H9 (cell line): ENCODE data around the gene CWC25. TPM values are rescaled to one million over a fixed set of nuclear protein-coding genes. Genes with fewer than 3 reads are reported as not detected.

ENCODE experiments used
- DNase-seq: peaks from one replicate; pipeline ENCODE4 v3.0.0-alpha.2; 2017
- H2AFZ ChIP-seq: one replicate; pipeline ENCODE4 v1.6.1; 2013; ENCODE audit warnings: mild to moderate bottlenecking, low read length, control low read depth, moderate library complexity
- H2AK5ac ChIP-seq: 2 replicates; pipeline ENCODE4 v1.6.1; 2013; ENCODE audit warnings: low read length, control low read depth, mixed read lengths; ENCODE audit not compliant: insufficient read length
- H2BK120ac ChIP-seq: one replicate; pipeline ENCODE4 v1.6.1; 2013; ENCODE audit warnings: low read depth, mild to moderate bottlenecking, low read length, control low read depth, inconsistent platforms; ENCODE audit not compliant: poor library complexity, severe bottlenecking
- H2BK12ac ChIP-seq: 2 replicates; pipeline ENCODE4 v1.6.1; 2013; ENCODE audit warnings: low read length, control low read depth, mixed read lengths, low read depth; ENCODE audit not compliant: insufficient read length
- H2BK15ac ChIP-seq: 2 replicates; pipeline ENCODE4 v1.6.1; 2013; ENCODE audit warnings: low read depth, low read length, control low read depth
- H2BK20ac ChIP-seq: one replicate; pipeline ENCODE4 v1.6.1; 2013; ENCODE audit warnings: low read depth, mild to moderate bottlenecking, low read length, control low read depth, inconsistent platforms; ENCODE audit not compliant: poor library complexity, severe bottlenecking
- H2BK5ac ChIP-seq: 2 replicates; pipeline ENCODE4 v1.6.1; 2013; ENCODE audit warnings: low read length, control low read depth, mixed read lengths; ENCODE audit not compliant: insufficient read length
- H3K14ac ChIP-seq: 2 replicates; pipeline ENCODE4 v1.6.1; 2013; ENCODE audit warnings: low read length, control low read depth; ENCODE audit not compliant: insufficient read depth
- H3K18ac ChIP-seq: 2 replicates; pipeline ENCODE4 v1.6.1; 2013; ENCODE audit warnings: low read depth, mild to moderate bottlenecking, mixed read lengths, low read length, control low read depth; ENCODE audit not compliant: insufficient read length
- H3K23ac ChIP-seq: 2 replicates; pipeline ENCODE4 v1.6.1; 2013; ENCODE audit warnings: low read length, control low read depth, mixed read lengths, low read depth; ENCODE audit not compliant: insufficient read length
- H3K23me2 ChIP-seq: 2 replicates; pipeline ENCODE4 v1.6.1; 2013; ENCODE audit warnings: low read depth, mild to moderate bottlenecking, mixed read lengths, low read length, control low read depth; ENCODE audit not compliant: insufficient read length, poor library complexity, severe bottlenecking
- H3K27ac ChIP-seq: 2 replicates; pipeline ENCODE4 v1.5.1; 2013; ENCODE audit warnings: low read length, control low read depth, mixed read lengths, low read depth; ENCODE audit not compliant: insufficient read length
- H3K27me3 ChIP-seq: 2 replicates; pipeline ENCODE4 v1.6.1; 2013; ENCODE audit warnings: low read length, control low read depth, inconsistent platforms; ENCODE audit not compliant: insufficient read depth
- H3K4ac ChIP-seq: 2 replicates; pipeline ENCODE4 v1.6.1; 2013; ENCODE audit warnings: low read depth, mild to moderate bottlenecking, control low read depth, inconsistent platforms, low read length, moderate library complexity
- H3K4me1 ChIP-seq: 2 replicates; pipeline ENCODE4 v1.6.1; 2013; ENCODE audit warnings: low read length, control low read depth, inconsistent platforms; ENCODE audit not compliant: insufficient read depth
- H3K4me2 ChIP-seq: 2 replicates; pipeline ENCODE4 v1.6.1; 2013; ENCODE audit warnings: low read length, control low read depth, mixed read lengths; ENCODE audit not compliant: insufficient read length, insufficient read depth
- H3K56ac ChIP-seq: 2 replicates; pipeline ENCODE4 v1.6.1; 2013; ENCODE audit warnings: low read depth, mild to moderate bottlenecking, mixed read lengths, low read length, control low read depth; ENCODE audit not compliant: insufficient read length
- H3K79me1 ChIP-seq: 2 replicates; pipeline ENCODE4 v1.6.1; 2013; ENCODE audit warnings: low read depth, mild to moderate bottlenecking, moderate library complexity, low read length, control low read depth, inconsistent platforms; ENCODE audit not compliant: insufficient read depth, poor library complexity, severe bottlenecking
- H3K79me2 ChIP-seq: 2 replicates; pipeline ENCODE4 v1.6.1; 2013; ENCODE audit warnings: low read length, control low read depth, inconsistent platforms; ENCODE audit not compliant: insufficient read depth
- H3K9ac ChIP-seq: 2 replicates; pipeline ENCODE4 v1.6.1; 2013; ENCODE audit warnings: low read length, control low read depth, mixed read lengths; ENCODE audit not compliant: insufficient read length; ENCODE audit errors: extremely low read depth
- H3K9me3 ChIP-seq: one replicate; pipeline ENCODE4 v1.6.1; 2013; ENCODE audit warnings: low read depth, low read length, inconsistent platforms; ENCODE audit not compliant: control insufficient read depth
- H3T11ph ChIP-seq: one replicate; pipeline ENCODE4 v1.6.1; 2013; ENCODE audit warnings: mild to moderate bottlenecking, low read length, control low read depth, inconsistent platforms
- H4K20me1 ChIP-seq: one replicate; pipeline ENCODE4 v1.6.1; 2013; ENCODE audit not compliant: control insufficient read depth, insufficient read length, insufficient read depth
- H4K5ac ChIP-seq: 2 replicates; pipeline ENCODE4 v1.6.1; 2013; ENCODE audit warnings: low read depth, mild to moderate bottlenecking, mixed read lengths, low read length, control low read depth; ENCODE audit not compliant: insufficient read length
- H4K8ac ChIP-seq: replicated peaks from 2 replicates; pipeline ENCODE4 v1.6.1; 2013; ENCODE audit warnings: low read length, control low read depth, mixed read lengths, low read depth; ENCODE audit not compliant: insufficient read length
- H4K91ac ChIP-seq: 2 replicates; pipeline ENCODE4 v1.6.1; 2013; ENCODE audit warnings: low read depth, mild to moderate bottlenecking, moderate library complexity, mixed read lengths, low read length, control low read depth; ENCODE audit not compliant: insufficient read length
- H3K27ac Mint-ChIP-seq, 3 experiments: 2 replicates in 2 of 3; 3 replicates in 1 of 3; pipeline ENCODE4 v1.8.0; 2020 to 2021; ENCODE audit warnings: mixed read lengths in 3 of 3, mild to moderate bottlenecking in 1 of 3, moderate library complexity in 1 of 3
- H3K27me3 Mint-ChIP-seq: 2 replicates; pipeline ENCODE4 v1.8.0; 2021; ENCODE audit warnings: low read depth, mild to moderate bottlenecking, moderate library complexity, mixed read lengths
- H3K36me3 Mint-ChIP-seq, 3 experiments: 2 replicates in 2 of 3; 3 replicates in 1 of 3; pipeline ENCODE4 v1.8.0; 2020 to 2021; ENCODE audit warnings: low read depth in 3 of 3, mixed read lengths in 3 of 3; ENCODE audit not compliant: insufficient read depth in 1 of 3
- H3K4me1 Mint-ChIP-seq, 2 experiments: 2 replicates each; pipeline ENCODE4 v1.8.0; 2020; ENCODE audit warnings: mixed read lengths in 2 of 2
- H3K4me3 Mint-ChIP-seq, 2 experiments: 2 replicates in 1 of 2; 3 replicates in 1 of 2; pipeline ENCODE4 v1.8.0; 2020 to 2021; ENCODE audit warnings: mild to moderate bottlenecking in 2 of 2, mixed read lengths in 2 of 2, moderate library complexity in 1 of 2
- H3K9me3 Mint-ChIP-seq, 2 experiments: 2 replicates in 1 of 2; 3 replicates in 1 of 2; pipeline ENCODE4 v1.8.0; 2020; ENCODE audit warnings: mild to moderate bottlenecking in 2 of 2, mixed read lengths in 2 of 2, moderate library complexity in 1 of 2
- WGBS: extraction: QIAGEN DNeasy Blood & Tissue Kit; methylation state at CpG from one replicate; pipeline ENCODE4 v1.1.7; 2013; ENCODE audit warnings: missing lambda C conversion rate, low lambda C conversion rate, mixed read lengths; ENCODE audit not compliant: insufficient read length; ENCODE audit errors: extremely low coverage; 5-methylcytosine and 5-hydroxymethylcytosine counted together
- total RNA-seq: library from RNA; stranded (reverse); gene quantifications from 2 replicates; pipeline ENCODE4 v1.2.1, GENCODE V29; 2021
- TF ChIP-seq, protein P1 (sequence below): fragments of 200-600 bp; sonication (generic); conservative IDR thresholded peaks from 3 replicates; pipeline ENCODE4 v1.8.0; 2021; ENCODE audit warnings: antibody characterized with exemption, mild to moderate bottlenecking

CWC25 gene
- total RNA-seq, 1 experiment from 2014 or later = 15.9 TPM

DNA sequence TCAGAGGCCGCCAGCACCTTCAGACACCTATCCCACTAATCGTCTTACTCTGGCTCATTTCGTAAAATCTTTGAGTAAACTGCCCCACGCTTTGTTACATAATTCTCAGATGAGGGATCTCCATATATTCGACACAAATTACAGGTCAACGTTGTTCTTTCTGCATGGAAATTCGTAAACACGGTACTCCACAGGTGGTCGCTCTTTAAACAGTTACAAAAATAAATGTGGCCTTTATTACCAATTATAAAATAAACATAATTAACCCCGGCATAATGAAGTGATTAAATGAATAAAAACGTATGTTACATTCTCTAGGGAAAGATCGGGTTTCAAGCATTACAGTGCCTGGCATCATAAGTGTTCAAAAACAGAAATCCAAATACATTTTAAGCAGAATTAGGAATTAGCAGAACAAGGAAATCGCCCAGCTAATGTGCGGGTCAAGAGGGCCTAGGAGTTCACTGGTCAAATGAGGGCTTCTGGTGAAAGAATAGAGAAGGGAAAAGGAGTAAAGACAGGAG, 24.8 kb downstream of the CWC25 start:
- no peak overlapping the region for H2AFZ ChIP-seq

More for the DNA sequence above, 24.8 kb downstream of the CWC25 start:
- H4K20me1 ChIP-seq = no peaks in the 10 kb centered on the region
- H2AK5ac ChIP-seq = no peak overlapping the region
- H3K9me3 ChIP-seq = no peaks in the 10 kb centered on the region
- no peak overlapping the region for H2BK12ac ChIP-seq
- peak overlapping the region; percentile 60 for H3K4me2 ChIP-seq
- H2BK5ac ChIP-seq = no peak overlapping the region
- TF ChIP-seq, protein P1, sequence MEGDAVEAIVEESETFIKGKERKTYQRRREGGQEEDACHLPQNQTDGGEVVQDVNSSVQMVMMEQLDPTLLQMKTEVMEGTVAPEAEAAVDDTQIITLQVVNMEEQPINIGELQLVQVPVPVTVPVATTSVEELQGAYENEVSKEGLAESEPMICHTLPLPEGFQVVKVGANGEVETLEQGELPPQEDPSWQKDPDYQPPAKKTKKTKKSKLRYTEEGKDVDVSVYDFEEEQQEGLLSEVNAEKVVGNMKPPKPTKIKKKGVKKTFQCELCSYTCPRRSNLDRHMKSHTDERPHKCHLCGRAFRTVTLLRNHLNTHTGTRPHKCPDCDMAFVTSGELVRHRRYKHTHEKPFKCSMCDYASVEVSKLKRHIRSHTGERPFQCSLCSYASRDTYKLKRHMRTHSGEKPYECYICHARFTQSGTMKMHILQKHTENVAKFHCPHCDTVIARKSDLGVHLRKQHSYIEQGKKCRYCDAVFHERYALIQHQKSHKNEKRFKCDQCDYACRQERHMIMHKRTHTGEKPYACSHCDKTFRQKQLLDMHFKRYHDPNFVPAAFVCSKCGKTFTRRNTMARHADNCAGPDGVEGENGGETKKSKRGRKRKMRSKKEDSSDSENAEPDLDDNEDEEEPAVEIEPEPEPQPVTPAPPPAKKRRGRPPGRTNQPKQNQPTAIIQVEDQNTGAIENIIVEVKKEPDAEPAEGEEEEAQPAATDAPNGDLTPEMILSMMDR = no peak
- no peak overlapping the region for H3K23ac ChIP-seq
- peaks cover 5% of the 10 kb centered on the region for H3K23me2 ChIP-seq
- no peak overlapping the region for H4K5ac ChIP-seq
- peak overlapping the region; percentile 78 to 98 for H3K4me3 Mint-ChIP-seq
- H3T11ph ChIP-seq = no peak overlapping the region
- H3K27me3 Mint-ChIP-seq = no peaks in the 10 kb centered on the region
- peak overlapping the region; percentile 14 for H3K9ac ChIP-seq
- no peak for DNase-seq
- no peak overlapping the region for H3K4ac ChIP-seq
- WGBS = no CpG with 5 or more reads among the region's 14 CpGs
- no peak overlapping the region for H2BK20ac ChIP-seq
- peaks cover 0 to 3% of the 10 kb centered on the region in 2 experiments; a peak in 1 of 5 replicates for H3K9me3 Mint-ChIP-seq
- H3K4me1 ChIP-seq = no peaks in the 10 kb centered on the region; the same call in 1 of the 2 replicates
- no peak overlapping the region for H3K18ac ChIP-seq
- peaks cover 23 to 52% (median 40%) of the 10 kb centered on the region in 3 experiments for H3K36me3 Mint-ChIP-seq
- no peaks in the 10 kb centered on the region for H3K79me1 ChIP-seq
- H3K56ac ChIP-seq = no peak overlapping the region
- no peak overlapping the region for H2BK15ac ChIP-seq
- H3K27ac Mint-ChIP-seq = peak overlapping the region; percentile 36 to 77 (median 42); a peak in 5 of 7 replicates
- H3K4me1 Mint-ChIP-seq = peaks cover 25 to 28% of the 10 kb centered on the region in 2 experiments
- no peak overlapping the region for H3K27ac ChIP-seq
- H4K91ac ChIP-seq = no peak overlapping the region
- H3K79me2 ChIP-seq = peaks cover 26% of the 10 kb centered on the region; the same call in 1 of the 2 replicates
- no peaks in the 10 kb centered on the region for H3K27me3 ChIP-seq
- no peak overlapping the region for H3K14ac ChIP-seq
- no peak overlapping the region for H4K8ac ChIP-seq
- no peak overlapping the region for H2BK120ac ChIP-seq
